Activated CD4-positive, alpha-beta T cell treated with anti-CD3 and anti-CD28 coated beads, Interleukin-2, Interleukin-6, amounts not matched to agents 100 ng/mL and 50 ng/mL, durations not matched to agents 16 hours and 8 hours (primary cell): Measurements from ENCODE around the gene SLC5A10.
"Not testable (repeated sequence)": the region's sequence is repeated elsewhere in the genome, so short reads cannot be mapped to it uniquely, and the experiment has no call there.

ENCODE experiments used
- DNase-seq: peaks from one replicate; pipeline ENCODE4 v3.0.0-alpha.2; 2020

SLC5A10 gene

DNA sequence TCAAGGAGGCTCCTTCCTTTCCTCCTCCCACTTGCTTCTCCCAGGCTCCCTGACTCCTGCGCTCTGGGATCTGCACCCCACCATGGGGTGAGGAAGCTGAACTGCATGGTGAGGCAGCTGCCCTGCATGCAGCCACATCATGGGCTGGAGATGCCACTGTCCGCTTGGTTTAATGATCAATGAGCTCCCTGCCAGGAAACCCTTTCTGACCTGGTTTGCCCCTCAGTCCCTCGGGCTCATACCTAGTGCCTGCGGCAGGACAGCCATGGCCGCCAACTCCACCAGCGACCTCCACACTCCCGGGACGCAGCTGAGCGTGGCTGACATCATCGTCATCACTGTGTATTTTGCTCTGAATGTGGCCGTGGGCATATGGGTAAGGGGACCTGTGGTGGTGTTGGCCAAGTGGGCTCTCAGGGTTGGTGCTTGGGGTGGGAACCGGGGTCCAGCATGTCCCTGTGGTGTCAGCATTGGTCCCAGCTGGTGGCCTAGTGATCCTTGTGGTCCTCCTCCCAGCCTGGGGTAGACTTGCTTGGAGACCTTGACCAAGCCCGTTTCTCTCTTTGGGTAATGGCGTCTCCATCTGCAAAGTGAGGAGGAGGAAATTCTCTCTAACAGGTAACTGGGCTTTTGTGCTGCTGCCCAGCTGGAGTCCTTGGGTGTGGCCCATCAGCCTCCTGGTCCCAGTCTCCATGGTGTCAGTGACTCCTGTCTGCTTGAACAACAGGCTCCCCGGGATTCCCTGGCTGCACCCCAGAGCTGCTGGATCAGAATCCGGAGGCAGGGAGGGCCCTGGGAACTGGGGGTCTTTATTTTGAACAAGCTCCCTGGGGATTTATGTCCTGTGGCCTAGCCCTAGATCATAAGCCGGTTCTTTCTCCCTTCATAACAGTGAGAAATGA lies at the start of gene SLC5A10:
Gene SLC5A10, plus strand, starts transcription at position 225 of the 902 bp plus-strand sequence. Its CDS starts 41 bp downstream, at position 266.
- DNase-seq = no peak

DNA sequence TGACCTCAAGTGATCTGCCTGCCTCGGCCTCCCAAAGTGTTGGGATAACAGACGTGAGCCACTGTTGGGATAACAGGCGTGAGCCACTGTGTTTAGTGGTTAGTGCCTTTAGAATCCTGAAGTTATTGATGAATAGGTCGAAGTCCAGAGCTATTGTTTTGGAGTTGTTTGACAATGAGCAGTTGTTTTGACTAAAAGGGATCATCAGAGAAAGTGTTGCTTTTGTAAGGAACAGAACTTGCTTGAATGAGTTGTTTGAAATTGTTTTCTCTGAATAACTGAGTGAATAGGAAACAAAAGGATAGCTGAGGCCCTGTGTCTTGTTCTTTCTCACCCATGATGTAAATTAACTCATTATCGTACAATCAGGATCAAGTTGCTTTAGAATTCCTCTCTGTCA lies 47.5 kb upstream of the SLC5A10 start:
- no peak for DNase-seq

DNA sequence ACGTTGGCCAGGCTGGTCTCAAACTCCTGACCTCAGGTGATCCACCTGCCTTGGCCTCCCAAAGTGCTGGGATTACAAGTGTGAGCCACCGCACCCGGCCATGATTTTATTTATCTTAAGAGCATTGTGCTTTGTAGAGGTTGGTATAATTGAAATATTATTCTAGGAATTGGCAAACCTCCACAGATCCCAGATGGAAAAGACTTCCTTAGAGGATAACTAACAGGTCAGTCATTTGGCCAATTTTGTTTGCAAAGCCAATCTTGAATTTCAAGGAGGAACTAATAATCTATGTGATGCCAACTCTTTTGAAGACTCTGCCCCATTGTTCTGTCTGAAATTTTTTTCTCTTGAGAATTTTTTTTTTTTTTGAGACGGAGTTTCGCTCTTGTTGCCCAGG lies 46.7 kb upstream of the SLC5A10 start:
- no peak for DNase-seq

DNA sequence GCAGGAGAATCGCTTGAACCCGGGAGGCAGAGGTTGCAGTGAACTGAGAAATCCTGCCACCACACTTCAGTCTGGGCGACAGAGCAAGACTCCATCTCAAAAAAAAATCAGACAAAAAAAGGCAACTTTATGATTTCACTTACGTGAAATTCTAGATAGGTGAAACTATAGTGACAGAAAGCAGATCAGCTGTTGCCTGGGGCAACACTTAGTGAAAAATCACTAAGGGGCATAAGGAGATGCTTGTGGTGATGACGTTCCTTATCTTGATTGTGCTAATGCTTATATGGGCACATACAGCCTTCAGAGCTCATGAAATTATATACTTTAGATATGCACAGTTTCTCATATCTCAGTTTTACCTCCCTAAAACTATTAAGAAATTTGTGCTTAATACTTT lies 41.6 kb upstream of the SLC5A10 start:
- no peak for DNase-seq

DNA sequence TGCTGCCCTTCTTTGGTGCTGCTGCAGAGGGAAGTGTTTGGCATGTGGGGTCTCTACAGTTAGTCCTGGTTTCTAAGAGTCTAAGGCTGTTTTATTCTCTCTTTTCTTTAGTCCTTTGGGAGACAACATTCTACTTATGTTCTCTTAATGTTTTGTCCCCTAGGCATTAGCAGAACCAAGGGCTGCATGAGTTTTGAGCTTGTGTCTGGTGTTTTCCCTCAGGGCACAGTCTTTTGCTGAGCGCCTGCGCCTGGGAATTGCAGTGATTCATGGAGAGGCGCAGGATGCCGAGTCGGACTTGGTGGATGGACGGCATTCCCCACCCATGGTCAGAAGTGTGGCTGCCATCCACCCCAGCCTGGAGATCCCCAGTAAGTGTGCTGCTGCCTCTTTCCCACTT lies 41.1 kb upstream of the SLC5A10 start:
- no peak for DNase-seq

DNA sequence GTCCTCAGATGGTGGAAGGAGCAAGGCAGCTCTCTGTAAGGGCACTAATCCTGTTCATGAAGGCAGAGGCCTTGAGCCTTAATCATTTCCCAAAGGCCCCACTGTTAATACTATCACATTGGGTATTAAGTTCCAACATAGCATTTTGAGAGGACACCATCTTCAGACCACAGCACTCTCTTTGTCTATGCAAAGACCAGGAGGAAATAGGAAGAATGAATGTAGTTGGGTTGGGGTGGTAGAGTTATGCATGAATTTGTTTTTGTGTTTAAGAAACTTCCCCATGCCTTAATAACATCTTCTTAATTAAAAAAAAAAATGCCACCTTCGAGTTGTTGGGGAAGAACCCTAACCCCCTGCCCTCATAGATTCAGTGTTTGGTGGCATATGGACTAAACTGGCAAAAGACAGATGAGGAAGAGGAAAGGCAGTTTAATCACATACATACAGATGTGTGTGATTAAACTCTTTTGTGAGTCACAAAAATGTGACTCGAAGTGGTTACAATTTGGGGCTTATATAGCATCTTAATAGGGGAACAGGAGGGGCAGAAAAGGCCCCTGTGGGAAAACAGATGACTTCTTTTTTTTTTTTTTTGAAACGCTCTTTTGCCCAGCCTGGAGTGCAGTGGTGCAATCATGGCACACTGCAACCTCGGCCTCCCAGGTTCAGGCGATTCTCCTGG lies 35.0 kb upstream of the SLC5A10 start:
- DNase-seq = no peak

DNA sequence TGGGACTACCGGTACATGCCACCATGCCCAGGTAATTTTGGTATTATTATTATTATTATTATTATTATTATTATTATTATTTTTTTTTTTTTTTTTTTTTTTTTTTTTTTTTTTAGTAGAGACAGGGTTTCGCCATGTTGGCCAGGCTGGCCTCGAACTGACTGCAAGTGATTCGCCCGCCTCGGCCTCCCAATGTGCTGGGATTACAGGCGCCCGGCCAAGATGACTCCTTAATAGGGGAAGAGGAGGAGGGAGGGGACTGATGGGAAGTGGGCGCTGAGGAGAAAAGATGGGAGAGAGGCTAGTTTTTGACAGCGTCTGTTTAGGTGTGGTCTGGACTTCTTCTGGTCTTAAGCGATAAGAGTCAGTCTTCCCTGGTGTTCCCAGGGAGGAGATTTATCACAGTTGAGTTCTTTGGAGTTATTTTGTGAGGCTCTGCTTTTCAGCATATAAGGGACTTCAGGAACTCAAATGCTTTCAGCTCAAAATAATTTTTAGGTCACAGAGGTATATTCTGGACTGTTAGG lies 34.4 kb upstream of the SLC5A10 start:
- DNase-seq = no peak

DNA sequence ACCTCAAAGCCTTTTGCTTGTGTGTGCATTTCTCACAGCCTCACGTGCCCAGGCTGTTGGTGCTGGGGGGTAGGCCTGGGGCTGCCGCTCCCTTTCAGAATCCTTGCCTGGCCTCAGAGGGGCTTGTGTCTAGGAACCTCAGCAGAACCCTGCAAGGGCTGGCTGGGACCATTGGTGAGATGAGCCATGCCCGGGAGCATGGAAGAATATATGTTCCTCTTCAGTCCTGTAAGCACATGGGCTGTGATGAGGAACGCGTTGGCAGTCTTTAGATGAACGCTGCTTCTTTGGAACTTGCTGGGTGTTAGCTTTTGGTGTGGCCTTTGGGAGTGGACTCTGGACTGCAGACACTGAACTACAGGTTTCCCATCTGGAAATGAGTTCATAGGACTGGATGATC lies 32.0 kb upstream of the SLC5A10 start:
- DNase-seq = no peak

DNA sequence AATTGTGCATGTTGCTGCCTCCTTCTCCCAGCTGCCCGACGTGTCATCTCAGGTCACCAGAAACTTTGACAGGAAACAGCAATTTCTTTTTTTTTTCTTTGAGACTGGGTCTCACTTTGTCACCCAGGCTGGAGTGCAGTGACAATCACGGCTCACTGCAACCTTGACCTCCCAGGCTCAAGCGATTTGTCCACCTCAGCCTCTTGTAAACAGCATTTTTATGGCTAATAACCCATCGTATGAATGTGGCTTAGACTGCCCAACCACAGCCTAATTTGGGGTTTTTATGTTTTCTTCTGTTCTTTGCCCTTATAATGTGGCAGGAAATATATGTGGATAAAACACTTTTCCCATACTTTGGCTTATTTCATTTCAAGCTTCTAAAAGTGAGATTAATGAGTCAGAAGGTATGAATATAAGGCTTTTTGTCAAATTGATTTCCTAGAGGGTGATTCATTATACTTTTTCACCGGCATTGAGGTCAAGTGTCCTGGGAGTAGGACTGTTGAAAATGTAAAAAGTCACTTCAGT lies 31.0 kb upstream of the SLC5A10 start:
- peak; percentile 49 for DNase-seq

DNA sequence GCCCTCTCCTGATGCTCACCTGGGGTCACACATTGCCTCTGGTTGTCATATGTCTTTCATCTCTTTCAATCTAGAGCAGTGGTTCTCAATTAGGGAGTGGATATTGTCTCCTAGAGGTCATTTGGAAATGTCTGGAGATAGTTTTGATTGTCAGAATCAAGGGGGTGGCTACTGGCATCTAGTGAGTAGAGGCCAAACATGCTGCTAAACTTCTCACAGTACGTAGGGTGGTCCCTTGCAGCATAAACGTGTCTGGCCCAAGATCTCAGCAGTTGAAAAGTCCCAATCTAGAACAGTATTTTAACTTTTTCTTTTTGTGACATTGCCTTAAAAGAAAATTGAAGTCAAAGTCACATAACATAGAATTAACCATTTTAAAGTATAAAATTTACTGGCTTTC lies 30.5 kb upstream of the SLC5A10 start:
- no peak for DNase-seq

DNA sequence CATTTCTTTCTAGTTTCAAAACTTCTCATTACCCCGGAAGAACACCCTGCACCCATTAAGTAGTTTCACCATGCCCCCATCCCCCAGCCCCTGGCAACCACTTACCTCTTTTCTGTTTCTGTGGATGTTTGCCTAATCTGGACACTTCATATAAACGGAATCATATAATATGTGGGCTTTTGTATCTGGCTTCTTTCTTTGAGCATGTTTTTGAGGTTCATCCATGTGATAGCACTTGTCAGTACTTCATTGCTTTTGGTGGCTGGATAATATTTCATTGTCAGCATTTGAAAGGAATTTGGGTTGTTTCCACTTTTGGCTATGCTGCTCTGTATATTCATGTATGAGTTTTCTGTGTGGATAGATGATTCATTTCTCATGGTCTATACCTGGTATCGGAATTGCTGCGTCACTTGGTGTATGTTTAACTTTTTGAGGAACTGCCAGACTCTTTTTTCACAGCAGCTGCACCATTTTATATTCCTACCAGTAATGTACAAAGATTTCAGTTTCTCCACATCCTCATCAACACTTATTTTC lies 30.0 kb upstream of the SLC5A10 start:
- DNase-seq = peak; percentile 79

DNA sequence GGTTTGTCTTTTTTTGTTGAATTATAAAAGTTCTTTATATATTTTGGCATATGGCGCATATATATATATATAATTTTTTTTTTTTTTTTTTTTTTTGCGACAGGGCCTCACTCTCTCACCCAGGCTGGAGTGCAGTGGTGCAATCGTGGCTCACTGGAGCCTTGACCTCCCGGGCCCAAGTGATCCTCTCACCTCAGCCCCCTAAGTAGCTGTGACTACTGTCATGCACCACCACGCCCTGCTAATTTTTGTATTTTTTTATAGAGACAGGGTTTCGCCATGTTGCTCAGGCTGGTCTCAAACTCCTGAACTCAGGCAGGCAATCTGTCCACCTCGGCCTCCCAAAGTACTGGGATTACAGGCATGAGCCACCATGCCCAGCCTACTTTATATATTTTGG lies 29.4 kb upstream of the SLC5A10 start:
- DNase-seq = not testable (repeated sequence)

DNA sequence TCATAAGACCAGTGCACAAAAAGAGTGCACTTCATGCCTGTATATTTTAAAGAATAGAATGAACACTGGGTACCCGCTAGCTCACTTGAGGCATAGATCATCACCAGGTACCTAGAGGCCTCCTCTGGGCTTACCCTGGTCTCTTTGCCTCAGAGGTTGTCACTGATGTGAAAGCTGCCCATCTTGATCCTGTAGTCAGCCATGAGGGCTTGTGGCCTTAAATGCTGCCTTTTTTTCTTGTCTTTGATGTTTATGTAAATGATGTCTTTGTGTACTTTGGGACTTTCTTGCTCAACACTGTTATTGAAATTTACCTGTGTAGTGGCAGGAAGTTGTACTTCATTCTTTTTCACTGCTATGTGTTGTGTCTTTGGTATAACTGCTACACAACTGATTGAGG lies 26.8 kb upstream of the SLC5A10 start:
- no peak for DNase-seq

DNA sequence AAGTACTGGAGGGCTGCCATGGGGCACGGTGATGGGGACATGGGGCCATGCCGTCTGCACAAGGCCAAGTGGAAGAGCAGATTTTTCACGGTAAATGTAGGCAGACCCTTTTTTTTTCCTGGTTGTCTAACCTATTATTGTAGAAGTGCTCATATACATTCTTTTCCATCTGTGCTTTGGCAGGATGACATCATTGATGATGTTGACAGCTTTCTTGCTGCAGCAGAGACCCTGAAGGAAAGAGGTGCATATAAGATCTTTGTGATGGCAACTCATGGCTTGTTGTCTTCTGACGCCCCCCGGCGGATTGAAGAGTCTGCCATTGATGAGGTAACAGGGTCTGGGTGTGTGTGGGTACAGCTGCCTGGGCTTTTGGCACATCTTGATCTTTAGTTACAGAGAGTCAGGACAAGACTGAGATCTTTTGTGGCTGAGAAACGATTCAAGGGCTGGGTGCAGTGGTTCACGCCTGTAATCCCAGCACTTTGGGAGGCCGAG lies 23.3 kb upstream of the SLC5A10 start:
- DNase-seq = peak; percentile 15

DNA sequence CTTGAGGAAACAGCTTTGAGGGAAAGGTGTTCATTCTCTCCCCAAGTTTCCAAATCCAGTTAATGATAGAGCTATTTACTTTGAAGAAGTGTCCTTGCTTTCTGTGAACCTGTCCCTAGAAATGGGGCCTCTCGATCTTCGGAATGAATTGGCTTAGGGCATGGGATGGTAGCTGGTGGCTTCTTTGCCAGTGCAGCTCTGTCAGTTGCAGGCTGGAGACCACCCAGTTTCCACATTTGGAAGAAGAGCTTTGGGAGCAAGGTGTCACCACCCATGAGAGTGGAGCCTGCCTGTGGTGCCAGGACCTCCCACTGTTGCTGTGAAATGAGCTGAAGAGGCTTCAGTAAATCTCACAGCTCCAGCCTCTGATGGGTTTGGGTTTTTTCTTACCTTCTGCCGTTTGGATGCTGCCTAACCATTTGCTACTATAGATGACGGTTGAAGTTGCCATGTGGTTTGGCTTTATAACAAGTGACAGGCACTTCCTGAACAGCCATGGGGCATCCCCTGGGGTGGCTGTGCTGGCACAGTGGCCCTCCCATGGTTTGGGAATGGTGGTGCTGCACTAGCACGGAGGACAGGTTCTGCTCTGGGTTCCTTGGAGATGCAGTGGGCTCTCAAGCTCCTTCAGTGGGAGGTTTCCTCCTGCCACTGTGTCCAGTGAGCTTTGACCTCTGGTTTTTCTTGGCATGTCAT lies 19.5 kb upstream of the SLC5A10 start:
- peak; percentile 18 for DNase-seq

DNA sequence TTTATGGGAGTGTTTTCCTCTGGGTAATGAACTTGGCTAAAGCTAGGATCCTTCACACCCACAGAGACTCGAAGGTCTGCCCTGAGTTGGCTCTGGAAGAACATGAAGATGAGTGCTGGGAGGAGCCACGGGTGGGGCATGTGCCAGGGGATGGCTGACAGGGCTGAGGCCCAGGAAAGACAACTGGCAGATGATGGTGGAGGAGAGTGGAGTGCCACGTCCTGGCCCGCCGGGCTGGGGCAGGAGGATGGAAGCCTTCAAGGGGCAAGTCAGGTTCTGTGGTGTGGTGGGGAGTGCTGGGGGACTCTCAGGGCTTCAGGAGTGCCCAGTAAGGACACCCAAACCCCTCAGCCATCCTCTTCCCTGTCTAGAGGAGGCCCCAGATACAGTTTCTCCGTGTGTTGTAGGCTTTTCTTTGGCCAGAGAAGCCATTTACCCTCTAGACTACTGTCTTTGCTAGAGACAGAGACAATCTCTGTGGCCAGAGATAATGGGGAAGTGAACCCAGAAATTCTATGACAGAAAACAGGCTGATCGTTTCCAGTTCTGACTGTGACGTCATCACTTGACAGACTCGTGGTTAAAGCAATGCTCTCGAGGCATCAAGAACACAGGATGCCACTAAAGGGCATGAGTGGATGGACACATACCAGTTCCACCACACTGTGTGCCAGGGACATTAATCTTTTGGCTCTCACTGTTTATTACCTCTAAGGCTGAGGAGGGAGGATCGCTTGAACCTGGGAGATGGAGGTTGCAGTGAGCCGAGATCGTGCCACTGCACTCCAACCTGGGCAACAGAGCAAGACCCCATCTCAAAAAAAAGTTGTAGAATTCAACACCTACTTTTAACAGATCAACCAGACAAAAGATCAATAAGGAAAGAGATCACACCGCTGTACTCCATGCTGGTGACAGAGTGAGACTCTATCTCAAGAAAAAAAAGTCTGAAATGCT lies 18.6 kb upstream of the SLC5A10 start:
- peak; percentile 43 for DNase-seq

DNA sequence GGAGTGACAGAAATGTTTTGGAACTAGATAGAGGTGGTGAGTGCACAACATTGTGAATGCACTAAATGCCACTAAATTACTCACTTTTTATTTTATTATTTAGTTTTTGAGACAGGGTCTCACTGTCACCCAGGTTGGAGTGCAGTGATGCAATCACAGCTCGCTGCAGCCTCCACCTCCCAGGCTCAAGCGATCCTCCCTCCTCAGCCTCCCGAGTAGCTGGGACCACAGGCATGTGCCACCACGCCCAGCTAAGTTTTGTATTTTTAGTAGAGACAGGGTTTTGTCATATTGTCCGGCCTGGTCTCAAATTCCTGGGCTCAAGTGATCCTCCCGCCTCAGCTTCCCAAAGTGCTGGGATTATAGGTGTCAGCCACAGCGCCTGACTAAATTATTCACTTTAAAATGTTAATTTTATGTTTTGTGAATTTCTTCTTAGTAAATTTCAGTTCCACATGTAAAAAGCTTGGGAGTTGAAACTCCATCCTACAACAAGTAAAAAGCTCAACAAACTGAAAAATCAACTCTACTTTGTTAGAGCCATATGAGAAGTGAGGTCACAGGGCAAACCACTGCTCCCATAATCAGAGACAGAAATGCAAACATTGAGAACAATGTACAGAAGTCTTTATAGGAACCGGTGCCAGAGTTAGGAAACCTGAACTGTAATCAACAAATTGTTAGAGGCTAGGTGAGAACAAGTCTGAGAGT lies 13.8 kb upstream of the SLC5A10 start:
- no peak for DNase-seq

DNA sequence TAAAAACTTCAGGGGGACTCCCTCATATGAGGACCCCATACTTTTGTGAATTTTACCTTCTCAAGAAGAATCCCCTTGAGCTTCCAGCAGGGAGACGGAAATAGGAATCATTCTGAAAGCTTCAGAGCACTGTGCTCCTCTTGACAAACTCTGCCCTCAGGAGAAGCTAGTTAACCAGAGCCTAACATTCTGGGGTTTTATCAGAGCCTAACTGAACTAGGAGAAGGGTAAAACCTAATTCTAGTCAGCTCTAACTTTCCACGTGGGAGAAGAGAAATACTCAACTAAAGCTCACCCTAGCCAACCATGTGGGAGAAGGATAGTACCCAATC lies 13.3 kb upstream of the SLC5A10 start:
- DNase-seq = no peak

DNA sequence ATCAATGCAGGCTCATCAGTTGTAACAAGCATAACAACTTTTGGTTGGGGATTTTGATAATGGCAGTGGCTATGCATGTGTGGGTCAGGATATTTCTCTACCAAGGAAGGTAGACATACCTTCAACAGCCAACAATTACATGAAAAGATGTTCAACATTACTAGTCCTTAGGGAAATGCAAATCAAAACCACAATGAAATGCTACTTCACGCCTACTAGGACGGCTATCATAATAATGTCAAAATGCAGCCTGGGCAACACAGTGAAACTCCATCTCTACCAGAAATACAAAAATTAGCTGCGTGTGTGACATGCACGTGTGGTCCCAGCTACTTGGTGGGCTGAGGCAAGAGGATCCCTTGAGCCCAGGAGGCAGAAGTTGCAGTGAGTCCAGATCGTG lies 7.3 kb upstream of the SLC5A10 start:
- no peak for DNase-seq

DNA sequence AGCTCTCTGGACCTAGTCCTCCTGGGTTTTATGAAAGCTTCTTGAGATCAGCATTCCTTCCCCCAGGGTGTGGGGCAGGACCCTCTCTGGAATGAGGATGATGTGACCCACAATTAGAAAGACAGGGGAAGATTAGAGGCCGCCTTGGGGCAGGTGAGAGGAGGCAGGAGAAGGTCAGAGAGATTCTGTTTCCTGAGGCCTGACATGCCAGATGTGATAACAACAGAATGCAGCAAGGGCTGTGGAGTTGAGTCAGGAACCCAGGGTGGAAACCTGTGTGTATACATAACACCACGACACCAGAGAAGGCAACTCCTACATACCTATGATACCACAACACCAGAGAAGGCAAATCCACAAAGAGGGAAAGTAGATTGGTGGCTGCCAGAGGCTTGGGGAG lies 5.4 kb upstream of the SLC5A10 start:
- DNase-seq = no peak

DNA sequence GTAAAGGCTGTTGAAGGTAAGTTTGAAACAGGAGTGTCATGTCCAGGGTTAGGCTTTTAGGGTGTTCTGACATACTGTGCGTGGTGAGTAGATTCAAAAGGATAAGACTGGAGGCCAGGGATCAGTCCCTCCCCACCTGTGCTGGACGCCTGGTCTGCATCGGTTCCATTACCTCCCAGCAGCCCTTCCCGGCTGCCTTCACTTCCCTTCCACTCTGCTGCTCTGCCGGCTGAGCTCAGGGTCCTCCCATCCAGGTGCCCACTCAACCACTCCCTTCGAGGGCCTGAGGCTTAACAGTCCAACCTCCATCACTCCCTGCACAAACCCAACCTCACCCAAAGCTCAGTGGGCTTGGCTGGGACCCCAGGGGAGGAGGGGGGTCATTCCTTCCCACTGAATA lies 4.1 kb upstream of the SLC5A10 start:
- DNase-seq = no peak
